OCI-LY7 (cell line): Measurements from ENCODE around the gene POLR3H. TPM values are rescaled to one million over a fixed set of nuclear protein-coding genes. Genes with fewer than 3 reads are reported as not detected.

Experiments
- BruUV-seq: library from RNA; stranded (reverse); fragments of 400-500 nt; replicated peaks from 2 replicates; lab custom pipeline; 2021; lab: Mats Ljungman, UMichigan
- CTCF ChIA-PET: fragments of 300-600 bp; sonication (Branson Sonifier 250); formaldehyde crosslinking; loops from one replicate; lab custom pipeline; 2022; ENCODE audit warnings: antibody characterized with exemption; ENCODE audit not compliant: unreplicated experiment; lab: Charles Lee
- POLR2A ChIA-PET: fragments of 300-600 bp; sonication (Branson Sonifier 250); formaldehyde crosslinking; loops from one replicate; lab custom pipeline; 2022; ENCODE audit warnings: antibody characterized with exemption; lab: Charles Lee
- DNase-seq: peaks from one replicate; pipeline ENCODE4 v3.0.0-alpha.2; 2015; ENCODE audit warnings: low spot score
- H2AFZ ChIP-seq: fragments of 200-600 bp; sonication (generic), shearing (Covaris generic); 2 replicates; pipeline ENCODE4 v1.6.1; 2014; ENCODE audit warnings: mild to moderate bottlenecking, antibody characterized with exemption, low read length, moderate library complexity
- H3K27ac ChIP-seq: fragments of 200-600 bp; sonication (generic); 2 replicates; pipeline ENCODE4 v1.5.1; 2014; ENCODE audit warnings: mixed run types, low read depth, mild to moderate bottlenecking, moderate library complexity, low read length, inconsistent platforms; ENCODE audit not compliant: poor library complexity, severe bottlenecking
- H3K36me3 ChIP-seq: fragments of 200-600 bp; sonication (generic); 2 replicates; pipeline ENCODE4 v1.6.1; 2014; ENCODE audit warnings: mild to moderate bottlenecking, antibody characterized with exemption, low read length, moderate library complexity, mixed read lengths; ENCODE audit not compliant: insufficient read depth
- H3K4me1 ChIP-seq: fragments of 200-600 bp; sonication (generic); 2 replicates; pipeline ENCODE4 v1.5.1; 2014; ENCODE audit warnings: mild to moderate bottlenecking, low read length; ENCODE audit not compliant: insufficient read depth, poor library complexity, severe bottlenecking
- H3K4me2 ChIP-seq: fragments of 200-600 bp; sonication (generic); 2 replicates; pipeline ENCODE4 v1.6.1; 2014; ENCODE audit warnings: mild to moderate bottlenecking, low read length
- H3K4me3 ChIP-seq: fragments of 200-600 bp; sonication (generic); 2 replicates; pipeline ENCODE4 v1.5.1; 2014; ENCODE audit warnings: mild to moderate bottlenecking, low read depth, low read length; ENCODE audit not compliant: poor library complexity, severe bottlenecking
- H3K79me2 ChIP-seq: fragments of 200-600 bp; sonication (generic); 2 replicates; pipeline ENCODE4 v1.6.1; 2016; ENCODE audit warnings: low read depth, mild to moderate bottlenecking, low read length, moderate library complexity, mixed read lengths; ENCODE audit not compliant: insufficient read depth
- H3K9me2 ChIP-seq: fragments of 200-600 bp; sonication (generic); 2 replicates; pipeline ENCODE4 v1.6.1; 2016; ENCODE audit warnings: mild to moderate bottlenecking, low read length, mixed read lengths; ENCODE audit not compliant: insufficient read depth
- H3K9me3 ChIP-seq: fragments of 200-600 bp; sonication (generic); 2 replicates; pipeline ENCODE4 v1.6.1; 2014; ENCODE audit warnings: mild to moderate bottlenecking, mixed run types, low read length, mixed read lengths
- H4K20me1 ChIP-seq: fragments of 200-600 bp; sonication (generic); 2 replicates; pipeline ENCODE4 v1.6.1; 2014; ENCODE audit warnings: mild to moderate bottlenecking, antibody characterized with exemption, low read length, moderate library complexity, mixed read lengths; ENCODE audit not compliant: insufficient read depth
- EZH2phosphoT487 ChIP-seq: fragments of 200-600 bp; sonication (generic); IDR thresholded peaks from 2 replicates; pipeline ENCODE4 v1.6.1; 2018; ENCODE audit warnings: low read depth, borderline replicate concordance, mild to moderate bottlenecking, mixed run types, antibody characterized with exemption, low read length, moderate library complexity, mixed read lengths
- intact Hi-C: fragments of 100-400 bp; cut with micrococcal nuclease; formaldehyde crosslinking; loops from one replicate; pipeline ENCODE4 v1.10.0; 2022; ENCODE audit not compliant: unreplicated experiment
- total RNA-seq, 2 experiments: library from RNA; depleted of rRNA in 1 of 2; stranded (reverse); fragments of >200 nt in 1 of 2; shearing (Covaris generic) in 1 of 2; gene quantifications; 2 replicates each; pipeline ENCODE4 v1.2.3, GENCODE V29; 2014 to 2022
- TF ChIP-seq, protein P1 (sequence below): fragments of 200-600 bp; sonication (generic); conservative IDR thresholded peaks from 2 replicates; pipeline ENCODE4 v1.5.1; 2014; ENCODE audit warnings: mild to moderate bottlenecking, antibody characterized with exemption, low read length, moderate library complexity, mixed read lengths

Gene POLR3H
- total RNA-seq, 2 experiments from 2014 or later, result 28.5 to 48.3 TPM

DNA sequence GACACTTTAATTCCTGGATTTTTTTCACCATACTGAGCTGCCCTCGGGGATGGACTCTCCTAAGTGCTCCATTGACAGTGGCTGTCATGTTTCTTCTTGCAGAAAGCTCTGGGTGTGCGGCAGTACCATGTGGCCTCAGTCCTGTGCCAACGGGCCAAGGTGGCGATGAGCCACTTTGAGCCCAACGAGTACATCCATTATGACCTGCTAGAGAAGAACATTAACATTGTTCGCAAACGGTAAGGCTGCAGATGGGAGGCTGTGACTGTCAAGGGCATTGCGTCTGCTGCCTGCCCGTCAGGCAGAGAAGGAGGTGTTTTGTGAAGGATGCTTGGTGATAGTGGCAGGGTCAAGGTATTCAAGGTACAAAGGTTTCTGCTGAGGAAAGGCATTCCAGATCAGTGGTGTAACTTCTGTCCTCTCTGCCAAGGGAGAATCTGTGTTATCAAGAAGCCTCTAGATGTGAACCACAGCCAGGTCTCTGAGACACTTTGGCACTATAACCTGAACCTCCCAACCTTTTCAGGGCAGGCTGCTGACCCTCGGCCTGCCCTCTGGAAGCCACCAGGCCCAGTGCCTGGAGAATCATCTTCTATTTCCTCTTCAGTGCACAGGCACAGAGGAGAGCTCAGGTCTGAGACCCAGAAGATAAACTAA, 44.5 kb downstream of the POLR3H start:
- TF ChIP-seq EZH2phosphoT487, result no peak
- TF ChIP-seq, protein P1, sequence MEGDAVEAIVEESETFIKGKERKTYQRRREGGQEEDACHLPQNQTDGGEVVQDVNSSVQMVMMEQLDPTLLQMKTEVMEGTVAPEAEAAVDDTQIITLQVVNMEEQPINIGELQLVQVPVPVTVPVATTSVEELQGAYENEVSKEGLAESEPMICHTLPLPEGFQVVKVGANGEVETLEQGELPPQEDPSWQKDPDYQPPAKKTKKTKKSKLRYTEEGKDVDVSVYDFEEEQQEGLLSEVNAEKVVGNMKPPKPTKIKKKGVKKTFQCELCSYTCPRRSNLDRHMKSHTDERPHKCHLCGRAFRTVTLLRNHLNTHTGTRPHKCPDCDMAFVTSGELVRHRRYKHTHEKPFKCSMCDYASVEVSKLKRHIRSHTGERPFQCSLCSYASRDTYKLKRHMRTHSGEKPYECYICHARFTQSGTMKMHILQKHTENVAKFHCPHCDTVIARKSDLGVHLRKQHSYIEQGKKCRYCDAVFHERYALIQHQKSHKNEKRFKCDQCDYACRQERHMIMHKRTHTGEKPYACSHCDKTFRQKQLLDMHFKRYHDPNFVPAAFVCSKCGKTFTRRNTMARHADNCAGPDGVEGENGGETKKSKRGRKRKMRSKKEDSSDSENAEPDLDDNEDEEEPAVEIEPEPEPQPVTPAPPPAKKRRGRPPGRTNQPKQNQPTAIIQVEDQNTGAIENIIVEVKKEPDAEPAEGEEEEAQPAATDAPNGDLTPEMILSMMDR, result no peak
- Histone ChIP-seq H3K79me2 (peaks cover 25% of the 10 kb centered on the region; the same call in 1 of the 2 replicates), H3K27ac (no peak overlapping the region), H2AFZ (no peak overlapping the region), H3K36me3 (peaks cover 79% of the 10 kb centered on the region), H3K9me3 (no peaks in the 10 kb centered on the region), H3K4me3 (no peak overlapping the region), H4K20me1 (no peaks in the 10 kb centered on the region), H3K4me1 (no peaks in the 10 kb centered on the region), H3K4me2 (no peak overlapping the region), H3K9me2 (no peaks in the 10 kb centered on the region)
- no TSS peak for BruUV-seq
- ChIA-PET CTCF (no interaction called here), POLR2A (no interaction called here)
- intact Hi-C loops, result no loop called here
- no peak for DNase-seq

DNA sequence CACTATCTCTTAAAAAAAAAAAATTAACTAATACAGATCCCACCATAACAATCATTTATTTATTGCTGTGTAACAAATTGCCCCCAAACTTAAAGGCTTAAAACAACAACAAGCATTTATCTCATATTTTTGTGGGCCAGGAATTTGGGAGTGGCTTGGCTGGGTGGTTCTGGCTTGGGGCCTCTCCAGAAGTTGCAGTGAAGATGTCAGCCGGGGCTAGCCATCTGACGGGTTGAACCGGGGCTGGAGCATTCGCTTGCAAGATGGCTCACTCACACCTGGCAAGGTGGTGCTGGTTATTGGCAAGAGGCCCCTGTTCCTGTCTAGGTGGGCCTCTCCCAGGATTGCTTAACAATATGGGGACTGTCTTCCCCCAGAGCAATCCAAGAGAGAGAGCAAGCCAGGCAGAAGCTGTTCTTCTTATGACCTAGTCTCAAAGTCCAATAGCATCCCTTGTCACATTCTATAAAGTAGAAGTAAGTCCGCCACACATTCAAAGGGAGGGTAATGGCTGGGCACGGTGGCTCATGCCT, 45.9 kb downstream of the POLR3H start:
- intact Hi-C loops, result no loop called here
- H3K9me3 ChIP-seq, result no peaks in the 10 kb centered on the region
- no TSS peak for BruUV-seq
- ChIA-PET POLR2A (interaction anchor here (0.5 kb wide), 1 partner anchor 91 kb away, joined by 8 read pairs; the partner anchor contains the start of gene PMM1), CTCF (no interaction called here)
- H3K4me2 ChIP-seq, result no peak overlapping the region
- no peak overlapping the region for H3K27ac ChIP-seq
- no peaks in the 10 kb centered on the region for H3K4me1 ChIP-seq
- no peaks in the 10 kb centered on the region for H3K9me2 ChIP-seq
- no peak for TF ChIP-seq EZH2phosphoT487
- TF ChIP-seq, protein P1, result no peak
- DNase-seq, result no peak
- peaks cover 37% of the 10 kb centered on the region; the same call in 1 of the 2 replicates for H3K79me2 ChIP-seq
- H2AFZ ChIP-seq, result no peak overlapping the region
- no peaks in the 10 kb centered on the region for H4K20me1 ChIP-seq
- peaks cover 78% of the 10 kb centered on the region for H3K36me3 ChIP-seq
- no peak overlapping the region for H3K4me3 ChIP-seq
